ENCODE measurements around the gene KRTAP9-7. TPM values are rescaled to one million over a fixed set of nuclear protein-coding genes. Genes with fewer than 3 reads are reported as not detected.

Gene KRTAP9-7
- total and polyA plus RNA-seq, 2 donors from 2014 or later, result not detected

- Histone ChIP-seq H3K27ac (ENCODE audit: low read depth in 2 of 2, low read length in 2 of 2) (no peak overlapping the region), H3K4me3 (ENCODE audit: low read length in 3 of 3) (no peak overlapping the region), H3K4me1 (ENCODE audit: control insufficient read depth in 2 of 3, insufficient read depth in 2 of 3, low read depth in 1 of 3, low read length in 3 of 3) (no peaks in the 10 kb centered on the region), H3K36me3 (ENCODE audit: control insufficient read depth in 2 of 3, insufficient read depth in 3 of 3, low read length in 3 of 3) (no peaks in the 10 kb centered on the region), H3K9ac (ENCODE audit: low read length in 3 of 3) (no peak overlapping the region), H3K27me3 (ENCODE audit: control insufficient read depth, insufficient read depth, low read length) (no peaks in the 10 kb centered on the region), H3K9me3 (ENCODE audit: control insufficient read depth in 2 of 3, insufficient read depth in 1 of 3, low read length in 3 of 3) (peaks cover 0 to 5% (median 0%) of the 10 kb centered on the region in 3 donors)
- FAIRE-seq (no peak), DNase-seq (no peak)
- intact Hi-C loops (cut with DNase I), result loop anchor here (10.0 kb wide), 1 partner anchor 408 kb away; no protein-coding TSS in a partner anchor
- no peak for TF ChIP-seq CTCF (IDR thresholded peaks at IDR 0.05; ENCODE audit: borderline replicate concordance, extremely low read depth, insufficient read depth)
Measured at GRCh38 chr17:41322903-41323895, 47.7 kb downstream of the KRTAP9-7 start.

GRCh38 chr17:41324180-41325075, 48.9 kb downstream of the KRTAP9-7 start:
- Histone ChIP-seq H3K27ac (ENCODE audit: low read depth in 2 of 2, low read length in 2 of 2) (no peak overlapping the region), H3K4me3 (ENCODE audit: low read length in 3 of 3) (no peak overlapping the region), H3K36me3 (ENCODE audit: control insufficient read depth in 2 of 3, insufficient read depth in 3 of 3, low read length in 3 of 3) (no peaks in the 10 kb centered on the region), H3K27me3 (ENCODE audit: control insufficient read depth, insufficient read depth, low read length) (no peaks in the 10 kb centered on the region), H3K4me1 (ENCODE audit: control insufficient read depth in 2 of 3, insufficient read depth in 2 of 3, low read depth in 1 of 3, low read length in 3 of 3) (no peaks in the 10 kb centered on the region), H3K9me3 (ENCODE audit: control insufficient read depth in 2 of 3, insufficient read depth in 1 of 3, low read length in 3 of 3) (peaks cover 0 to 5% (median 0%) of the 10 kb centered on the region in 3 donors), H3K9ac (ENCODE audit: low read length in 3 of 3) (no peak overlapping the region)
- FAIRE-seq (no peak), DNase-seq (peak in 2 of 5 donors; percentile 44 to 56)
- no peak for TF ChIP-seq CTCF (IDR thresholded peaks at IDR 0.05; ENCODE audit: borderline replicate concordance, extremely low read depth, insufficient read depth)
- intact Hi-C loops (cut with DNase I), result loop anchor here (10.0 kb wide), 1 partner anchor 410 kb away; no protein-coding TSS in a partner anchor

DNA sequence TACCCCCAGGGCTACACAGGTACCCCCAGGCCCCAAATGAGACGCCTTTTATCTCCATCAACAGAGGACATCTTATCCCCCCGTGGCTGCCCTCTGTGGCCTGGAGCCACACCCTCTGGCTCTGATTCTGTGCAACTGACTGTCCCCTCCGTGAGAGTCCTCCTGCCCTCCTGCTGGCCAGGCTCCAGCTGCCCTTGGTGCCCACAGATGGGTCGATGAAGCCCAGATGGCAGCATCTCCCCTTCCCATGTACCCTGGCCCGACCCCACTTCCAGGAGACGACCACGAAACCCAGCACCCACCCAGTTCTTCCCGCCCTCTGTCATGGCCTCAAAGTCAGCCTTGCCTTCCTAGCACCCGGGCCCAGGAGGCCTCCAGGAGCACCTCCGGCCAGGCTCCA, 49.6 kb downstream of the KRTAP9-7 start:
- H3K27me3 ChIP-seq (ENCODE audit: control insufficient read depth, insufficient read depth, low read length), result no peaks in the 10 kb centered on the region
- intact Hi-C loops (cut with DNase I), result loop anchor here (10.0 kb wide), 1 partner anchor 410 kb away; no protein-coding TSS in a partner anchor
- no peaks in the 10 kb centered on the region for H3K4me1 ChIP-seq (ENCODE audit: control insufficient read depth in 2 of 3, insufficient read depth in 2 of 3, low read depth in 1 of 3, low read length in 3 of 3)
- H3K4me3 ChIP-seq (ENCODE audit: low read length in 3 of 3), result no peak overlapping the region
- H3K36me3 ChIP-seq (ENCODE audit: control insufficient read depth in 2 of 3, insufficient read depth in 3 of 3, low read length in 3 of 3), result no peaks in the 10 kb centered on the region
- H3K9me3 ChIP-seq (ENCODE audit: control insufficient read depth in 2 of 3, insufficient read depth in 1 of 3, low read length in 3 of 3), result no peaks in the 10 kb centered on the region
- no peak for TF ChIP-seq CTCF (IDR thresholded peaks at IDR 0.05; ENCODE audit: borderline replicate concordance, extremely low read depth, insufficient read depth)
- H3K9ac ChIP-seq (ENCODE audit: low read length in 3 of 3), result no peak overlapping the region
- DNase-seq (no peak), FAIRE-seq (no peak)
- H3K27ac ChIP-seq (ENCODE audit: low read depth in 2 of 2, low read length in 2 of 2), result no peak overlapping the region
